Loucy (cell line): Measurements from ENCODE around the gene CHCHD4.

Experiments
- H2AFZ ChIP-seq: fragments of 200-600 bp; sonication (generic); 2 replicates; pipeline ENCODE4 v1.6.0; 2016; ENCODE audit warnings: antibody characterized with exemption, mild to moderate bottlenecking, low read length, moderate library complexity
- H3F3A ChIP-seq: fragments of 200-600 bp; 2 replicates; pipeline ENCODE4 v1.6.0; 2016; ENCODE audit warnings: antibody characterized with exemption, low read depth, mild to moderate bottlenecking
- H3K27me3 ChIP-seq: fragments of 200-600 bp; sonication (generic); 2 replicates; pipeline ENCODE4 v1.6.1; 2014; ENCODE audit warnings: low read length, mild to moderate bottlenecking; ENCODE audit not compliant: insufficient read depth, poor library complexity, severe bottlenecking
- H3K36me3 ChIP-seq: fragments of 200-600 bp; sonication (generic); 2 replicates; pipeline ENCODE4 v1.6.1; 2016; ENCODE audit warnings: low read length; ENCODE audit not compliant: insufficient read depth
- H3K4me1 ChIP-seq: fragments of 200-600 bp; sonication (generic); 2 replicates; pipeline ENCODE4 v1.5.1; 2014; ENCODE audit warnings: low read length, mild to moderate bottlenecking; ENCODE audit not compliant: insufficient read depth, poor library complexity, severe bottlenecking
- H3K4me2 ChIP-seq: fragments of 200-600 bp; sonication (generic); 2 replicates; pipeline ENCODE4 v1.6.0; 2014; ENCODE audit warnings: antibody characterized with exemption, low read length, low read depth, mild to moderate bottlenecking; ENCODE audit not compliant: poor library complexity, severe bottlenecking
- H3K4me3 ChIP-seq: fragments of 200-600 bp; sonication (generic); 2 replicates; pipeline ENCODE4 v1.5.1; 2014; ENCODE audit warnings: low read length, mild to moderate bottlenecking, mixed read lengths; ENCODE audit not compliant: poor library complexity, severe bottlenecking
- H3K79me2 ChIP-seq: fragments of 200-600 bp; sonication (generic); 2 replicates; pipeline ENCODE4 v1.6.1; 2014; ENCODE audit warnings: low read length; ENCODE audit not compliant: insufficient read depth
- H3K9ac ChIP-seq: fragments of 200-600 bp; sonication (generic); 2 replicates; pipeline ENCODE4 v1.6.0; 2014; ENCODE audit warnings: mild to moderate bottlenecking, low read depth, low read length, moderate library complexity; ENCODE audit not compliant: poor library complexity, severe bottlenecking
- H3K9me2 ChIP-seq: fragments of 200-600 bp; sonication (generic); replicated peaks from 2 replicates; pipeline ENCODE4 v1.6.1; 2016; ENCODE audit warnings: low read depth, low read length, mixed read lengths
- H3K9me3 ChIP-seq: fragments of 200-600 bp; sonication (generic); 2 replicates; pipeline ENCODE4 v1.6.1; 2014; ENCODE audit warnings: mild to moderate bottlenecking, antibody characterized with exemption, low read length, low read depth; ENCODE audit not compliant: insufficient read depth
- H4K20me1 ChIP-seq: fragments of 200-600 bp; sonication (generic); 2 replicates; pipeline ENCODE4 v1.6.0; 2014; ENCODE audit warnings: antibody characterized with exemption, low read length, mild to moderate bottlenecking; ENCODE audit not compliant: insufficient read depth, poor library complexity, severe bottlenecking
- CTCF ChIP-seq: fragments of 200-600 bp; sonication (generic); conservative IDR thresholded peaks from 2 replicates; pipeline ENCODE4 v1.5.1; 2014; ENCODE audit warnings: mild to moderate bottlenecking, antibody characterized with exemption, low read length
- EZH2phosphoT487 ChIP-seq: fragments of 200-600 bp; IDR thresholded peaks from 2 replicates; pipeline ENCODE4 v1.6.1; 2018; ENCODE audit warnings: antibody characterized with exemption, mild to moderate bottlenecking, moderate library complexity, borderline replicate concordance

The CHCHD4 gene

GRCh38 chr3:14124615-14125192, at the start of gene CHCHD4, which contains the start of gene TMEM43:
Gene CHCHD4 (minus strand): TSS chr3:14124870. CDS start chr3:14124676, 194 bp downstream.
Gene TMEM43 (plus strand): TSS chr3:14125052. CDS start chr3:14125194, 142 bp downstream.
- Histone ChIP-seq H3K9me3 (no peaks in the 10 kb centered on the region), H3K4me2 (peak within 1 kb of the TSS; percentile 90), H2AFZ (peak within 1 kb of the TSS; percentile 92), H4K20me1 (peaks cover 33% of the 10 kb centered on the region), H3K36me3 (no peaks in the 10 kb centered on the region; the same call in 1 of the 2 replicates), H3F3A (no peaks in the 10 kb centered on the region), H3K4me3 (peak within 1 kb of the TSS; percentile 87), H3K4me1 (peaks cover 68% of the 10 kb centered on the region), H3K9ac (peak within 1 kb of the TSS; percentile 88), H3K9me2 (no peaks in the 10 kb centered on the region), H3K27me3 (no peaks in the 10 kb centered on the region), H3K79me2 (peaks cover 65% of the 10 kb centered on the region)
- no peak for TF ChIP-seq EZH2phosphoT487
- no peak for TF ChIP-seq CTCF

- Histone ChIP-seq H3K36me3 (peaks cover 28% of the 10 kb centered on the region), H3K27me3 (no peaks in the 10 kb centered on the region), H3K4me1 (peaks cover 38% of the 10 kb centered on the region), H3K9ac (no peak overlapping the region), H3K79me2 (peaks cover 17% of the 10 kb centered on the region), H3K9me3 (no peaks in the 10 kb centered on the region), H3K4me3 (no peak overlapping the region), H4K20me1 (peaks cover 13% of the 10 kb centered on the region), H3K9me2 (no peaks in the 10 kb centered on the region), H3F3A (no peaks in the 10 kb centered on the region), H2AFZ (no peak overlapping the region), H3K4me2 (no peak overlapping the region)
- TF ChIP-seq CTCF (no peak), EZH2phosphoT487 (no peak)
Observed at GRCh38 chr3:14172496-14172895, 47.8 kb upstream of the CHCHD4 start.

GRCh38 chr3:14170531-14171159, 46.0 kb upstream of the CHCHD4 start:
- peaks cover 9% of the 10 kb centered on the region for H4K20me1 ChIP-seq
- H3K36me3 ChIP-seq: peaks cover 36% of the 10 kb centered on the region
- H3K4me1 ChIP-seq: peaks cover 21% of the 10 kb centered on the region

More at GRCh38 chr3:14170531-14171159, 46.0 kb upstream of the CHCHD4 start:
- no peaks in the 10 kb centered on the region for H3K9me2 ChIP-seq
- H3K9me3 ChIP-seq: no peaks in the 10 kb centered on the region
- no peaks in the 10 kb centered on the region for H3K27me3 ChIP-seq
- H3K79me2 ChIP-seq: 0 out of 2 replicates have a peak, but pooled peaks cover 4% of the 10 kb centered on the region
- H3F3A ChIP-seq: no peaks in the 10 kb centered on the region
- no peak overlapping the region for H3K9ac ChIP-seq
- no peak for TF ChIP-seq EZH2phosphoT487
- H3K4me2 ChIP-seq: no peak overlapping the region
- H3K4me3 ChIP-seq: no peak overlapping the region
- H2AFZ ChIP-seq: no peak overlapping the region
